Bone marrow (tissue), 2 donors: ENCODE results near the gene BHLHA15.
A peak's percentile ranks its signal among the peaks of the same experiment; 100 is the strongest.

Experiments used
- DNase-seq, 2 donors: peaks; one replicate each; lab custom pipeline; 2025; lab: John Stamatoyannopoulos, UW

BHLHA15 gene

DNA sequence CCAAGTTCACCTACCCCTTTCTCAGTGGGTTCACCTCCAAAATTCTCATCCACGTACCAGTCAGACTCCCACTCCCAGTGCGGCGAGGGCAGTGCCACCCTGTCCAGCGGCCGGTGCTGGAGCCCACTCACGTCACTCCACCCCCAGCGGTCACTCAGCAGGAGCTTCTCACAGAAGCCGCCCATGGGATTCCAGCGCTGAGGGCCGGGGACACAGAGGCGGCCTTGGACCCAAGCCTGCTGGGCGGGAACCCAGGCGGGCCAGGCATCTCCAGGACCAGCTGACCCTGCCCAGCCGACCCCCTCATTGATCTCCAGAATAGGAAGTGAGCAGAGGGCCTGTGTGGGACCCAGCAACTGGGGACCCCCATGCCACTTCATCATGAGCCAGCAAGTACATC is 33.6 kb downstream of the BHLHA15 start:
- no peak for DNase-seq

DNA sequence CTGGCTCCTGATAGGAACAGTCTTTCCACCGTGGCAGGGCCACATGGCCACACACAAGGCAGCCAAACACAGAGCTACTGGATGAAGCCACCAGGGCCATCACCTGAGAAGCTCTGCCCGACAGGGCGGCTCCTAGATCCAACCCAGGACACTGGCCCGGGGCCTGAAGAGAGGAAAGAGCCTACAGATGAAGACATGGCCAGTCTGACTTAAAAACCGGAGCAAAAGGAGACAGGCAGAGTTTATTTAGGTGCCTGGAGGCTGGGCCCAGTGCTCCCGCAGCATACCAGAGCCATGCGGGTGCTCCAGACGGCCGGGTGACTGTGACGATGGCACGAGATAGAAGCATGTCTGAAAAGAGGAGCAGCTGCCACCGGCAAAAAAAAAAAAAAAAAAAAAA is 36.9 kb downstream of the BHLHA15 start:
- DNase-seq: no peak

DNA sequence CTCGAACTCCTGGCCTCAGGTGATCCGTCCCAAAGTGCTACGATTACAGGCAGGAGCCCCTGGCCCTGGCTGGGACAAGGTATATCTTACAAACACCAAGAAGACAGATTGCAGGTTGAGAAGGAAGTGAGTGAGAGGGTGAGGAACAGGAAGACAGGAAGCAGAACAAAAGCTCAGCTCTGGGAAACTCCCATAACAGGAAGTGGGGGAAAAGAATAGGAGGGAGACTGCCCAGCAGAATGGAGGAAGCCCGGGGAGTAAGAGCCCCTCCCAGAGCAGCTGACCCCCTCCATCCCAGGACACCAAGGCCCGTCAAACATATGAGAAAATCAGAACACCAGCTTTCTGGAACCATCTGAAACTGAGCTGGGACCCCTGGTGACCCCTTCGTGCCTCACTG is 37.9 kb downstream of the BHLHA15 start:
- no peak for DNase-seq

DNA sequence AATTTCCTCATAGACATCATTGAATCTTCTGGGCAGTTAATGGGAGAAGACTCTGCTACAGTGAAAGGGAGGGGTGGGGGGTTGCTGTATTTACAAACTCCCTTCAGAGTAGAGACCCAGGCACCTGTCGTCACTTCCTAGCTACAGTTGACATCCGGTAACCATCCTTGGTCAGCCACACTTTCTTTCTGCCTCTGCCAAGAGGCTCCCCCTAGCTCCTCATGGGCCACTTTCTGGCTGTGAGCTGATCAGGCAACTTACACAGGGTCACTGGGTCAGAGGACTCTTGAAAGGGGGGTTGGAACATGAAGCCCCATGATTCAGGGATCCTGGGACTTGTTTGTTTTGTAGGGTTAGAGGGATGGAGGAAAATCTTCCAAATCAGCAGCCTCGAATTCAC is 39.5 kb downstream of the BHLHA15 start:
- no peak for DNase-seq

DNA sequence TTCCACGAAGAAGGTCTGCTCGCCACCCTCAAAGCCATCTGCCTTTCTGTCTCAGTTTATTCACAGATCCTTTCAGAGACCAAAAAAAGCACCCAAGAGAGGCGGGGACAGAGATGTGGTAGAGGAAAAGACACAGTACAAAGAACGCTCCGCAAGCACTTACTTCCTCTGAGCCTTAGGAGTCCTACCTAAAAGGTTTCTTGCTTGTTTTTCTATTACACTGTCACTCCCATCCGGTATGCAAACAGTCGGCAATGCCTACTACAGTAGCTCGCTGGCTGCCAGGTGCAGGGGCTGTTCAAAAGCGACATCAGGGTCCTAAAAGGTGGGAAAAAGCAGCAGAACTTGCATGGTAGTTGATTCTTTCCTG is 40.0 kb downstream of the BHLHA15 start:
- DNase-seq: no peak

DNA sequence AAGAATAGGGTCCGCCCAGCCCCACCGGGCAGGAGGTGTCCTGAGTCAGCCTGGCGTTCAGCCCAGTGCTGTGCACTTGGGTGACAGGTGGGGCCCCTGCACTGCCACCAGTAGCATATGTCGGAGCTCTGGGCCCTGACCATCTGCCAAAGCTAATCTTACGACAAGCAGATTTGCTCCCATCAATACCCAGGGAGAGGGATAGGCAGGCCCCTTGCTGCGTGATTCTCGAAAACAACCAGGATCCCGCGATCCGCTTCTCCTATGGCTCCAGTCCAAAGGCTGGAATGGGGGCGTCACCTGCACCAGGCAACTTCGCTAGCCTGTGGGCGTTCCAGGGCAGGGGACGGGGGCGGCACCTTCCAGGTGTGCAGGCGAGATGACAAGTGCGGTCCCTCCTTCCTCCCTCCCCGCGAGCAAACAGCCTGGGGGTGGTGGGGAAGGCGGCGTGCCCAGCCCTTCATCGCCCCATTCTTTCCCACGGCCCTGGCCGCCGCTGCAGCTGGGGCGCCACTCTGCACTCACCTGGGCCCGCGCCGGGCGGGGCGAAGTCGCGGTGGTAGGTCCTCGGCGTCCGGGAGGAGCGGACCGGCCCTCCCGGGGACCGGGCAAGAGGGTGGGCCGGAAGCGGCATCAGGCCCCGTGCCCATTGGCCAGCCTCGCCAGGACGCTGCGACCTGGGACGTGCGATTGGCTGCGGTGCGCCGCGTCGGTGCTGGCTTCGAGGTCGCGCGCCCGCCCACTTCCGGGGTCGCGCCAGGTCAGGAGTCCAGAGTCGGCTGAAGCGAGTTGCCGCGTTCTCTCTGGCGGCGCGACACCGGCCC is 40.6 kb downstream of the BHLHA15 start, which contains the start of gene TECPR1:
TSS of gene TECPR1 (minus strand) at position 632 of the 824 bp plus-strand sequence. CDS start 6,086 bp downstream, outside the sequence.
- peak; percentile 48 to 57 for DNase-seq

DNA sequence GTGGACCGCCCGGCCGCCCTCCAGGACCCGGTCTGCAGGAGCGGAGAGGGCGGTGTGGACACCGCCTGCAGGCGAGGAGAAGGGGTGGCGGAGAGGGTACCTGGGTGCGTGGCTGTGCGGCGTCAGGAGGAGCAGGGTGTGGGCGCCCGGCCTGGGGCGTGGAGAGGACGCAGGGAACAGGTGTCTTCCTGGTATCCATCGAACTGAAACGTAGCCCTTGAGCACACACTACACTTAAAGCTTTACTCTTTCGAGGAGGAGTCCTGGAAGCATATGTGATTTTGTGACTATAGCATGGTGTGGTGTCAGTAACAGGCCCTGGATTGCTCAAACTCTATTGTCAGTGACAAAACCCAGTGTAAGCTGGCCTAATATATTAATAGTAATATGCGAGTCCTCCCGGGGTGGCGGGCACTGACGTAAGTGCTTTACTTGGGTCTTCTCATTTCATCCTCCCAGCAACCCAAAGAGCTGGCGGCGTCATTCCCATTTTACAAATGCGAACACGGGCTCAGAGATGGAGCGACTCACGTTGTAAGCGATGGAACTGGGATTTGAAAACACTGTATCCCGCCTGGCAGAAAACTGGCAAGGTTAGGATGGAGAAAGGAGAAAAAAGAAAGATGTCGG is 41.3 kb downstream of the BHLHA15 start:
- DNase-seq: no peak

DNA sequence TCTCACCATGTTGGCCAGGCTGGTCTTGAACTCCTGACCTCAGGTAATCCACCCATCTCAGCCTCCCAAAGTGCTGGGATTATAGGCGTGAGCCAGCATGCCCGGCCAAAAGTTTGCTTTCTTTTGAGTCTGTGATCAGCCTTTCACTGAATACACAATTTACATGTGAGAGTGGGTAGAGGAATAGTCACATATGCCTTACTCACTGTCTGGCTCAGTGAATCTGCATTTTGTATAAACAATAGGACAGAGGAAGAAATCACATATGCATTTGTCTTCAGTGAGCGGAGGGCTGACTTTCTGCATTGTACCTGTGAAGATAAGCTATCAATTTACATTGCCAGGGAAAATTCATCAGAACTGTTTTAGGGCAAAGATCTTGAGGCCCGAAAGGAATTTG is 43.3 kb downstream of the BHLHA15 start:
- no peak for DNase-seq

DNA sequence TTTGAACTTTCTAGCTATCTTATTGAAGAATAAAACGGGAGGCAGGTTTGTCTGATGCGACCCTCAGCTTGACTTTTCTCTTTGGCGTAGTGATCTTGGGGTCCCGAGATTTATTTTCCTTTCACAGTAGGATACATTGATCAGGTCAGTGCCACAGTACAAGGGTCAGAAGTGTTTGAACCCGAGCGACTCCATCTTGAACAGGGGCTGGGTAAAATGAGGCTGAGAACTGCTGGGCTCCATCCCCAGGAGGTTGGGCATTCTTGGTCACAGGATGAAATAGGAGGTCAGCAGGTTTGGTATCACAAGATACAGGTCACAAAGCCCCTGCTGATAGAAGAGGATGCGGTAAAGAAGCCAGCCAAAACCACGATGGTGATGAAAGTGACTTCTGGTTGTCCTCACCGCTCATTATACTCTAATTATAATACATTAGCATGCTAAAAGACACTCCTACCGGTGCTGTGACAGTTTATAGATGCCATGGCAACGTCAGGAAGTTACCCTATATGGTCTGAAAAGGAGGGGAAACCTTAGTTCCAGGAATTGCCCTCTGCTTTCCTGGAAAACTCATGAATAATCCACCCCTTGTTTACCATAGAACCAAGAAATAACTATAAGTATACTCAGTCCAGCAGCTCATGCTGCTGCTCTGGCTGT is 43.8 kb downstream of the BHLHA15 start:
- no peak for DNase-seq

DNA sequence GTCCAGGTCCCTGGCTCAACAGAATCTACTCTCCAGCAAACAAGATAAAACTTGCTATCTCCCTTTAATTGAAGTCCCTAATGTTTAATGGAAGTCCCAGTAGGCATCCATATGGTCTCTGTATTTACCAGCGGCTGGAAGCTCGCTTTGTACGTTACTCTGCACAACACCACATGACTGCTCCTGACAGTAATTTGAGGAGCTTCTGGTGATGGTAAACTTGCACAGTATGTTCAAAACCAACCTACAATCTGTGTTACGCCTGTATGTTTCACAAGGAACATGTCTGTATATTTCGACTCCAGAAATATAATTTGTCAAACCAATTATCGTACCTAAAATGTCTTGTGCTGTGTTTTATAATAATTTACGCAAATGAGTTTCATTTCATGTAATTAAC is 45.2 kb downstream of the BHLHA15 start:
- no peak for DNase-seq

DNA sequence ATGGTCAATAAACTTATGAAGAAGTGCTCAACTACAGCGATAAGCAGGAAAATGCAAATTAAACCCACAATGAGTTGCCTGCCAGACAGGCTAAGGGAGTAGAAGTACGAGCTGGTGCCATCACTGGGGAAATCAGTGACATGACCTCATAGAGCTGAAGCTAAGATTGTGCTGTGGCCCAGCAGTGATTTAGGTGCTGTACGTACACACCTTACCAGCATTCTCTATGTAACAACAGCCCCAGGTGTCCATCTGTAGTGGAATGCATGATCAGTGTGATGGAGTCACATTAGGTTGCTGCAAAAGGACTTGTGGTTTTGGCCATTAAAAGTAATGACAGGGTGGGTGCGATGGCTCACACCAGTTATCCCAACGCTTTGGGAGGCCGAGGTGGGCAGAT is 46.5 kb downstream of the BHLHA15 start:
- no peak for DNase-seq
